Measurements from ENCODE around the gene OCIAD1.

DNA sequence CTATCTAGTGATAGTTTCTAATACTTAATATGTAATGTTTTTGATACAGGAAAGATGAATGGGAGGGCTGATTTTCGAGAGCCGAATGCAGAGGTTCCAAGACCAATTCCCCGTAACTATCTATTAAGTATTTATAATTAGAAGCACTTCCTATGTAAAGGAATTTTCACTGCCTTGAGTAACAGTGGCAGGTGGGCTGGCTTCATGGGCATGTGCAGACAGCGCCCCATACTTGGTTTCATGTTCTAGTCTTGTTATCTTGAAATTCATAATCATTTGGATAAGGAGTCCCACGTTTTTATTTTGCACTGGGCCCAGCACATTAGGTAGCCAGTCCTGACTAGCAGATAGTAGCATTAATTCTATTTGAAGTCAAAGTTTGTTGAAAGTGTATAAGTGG, 1.7 kb downstream of the OCIAD1 start:
- TF ChIP-seq, protein P1, sequence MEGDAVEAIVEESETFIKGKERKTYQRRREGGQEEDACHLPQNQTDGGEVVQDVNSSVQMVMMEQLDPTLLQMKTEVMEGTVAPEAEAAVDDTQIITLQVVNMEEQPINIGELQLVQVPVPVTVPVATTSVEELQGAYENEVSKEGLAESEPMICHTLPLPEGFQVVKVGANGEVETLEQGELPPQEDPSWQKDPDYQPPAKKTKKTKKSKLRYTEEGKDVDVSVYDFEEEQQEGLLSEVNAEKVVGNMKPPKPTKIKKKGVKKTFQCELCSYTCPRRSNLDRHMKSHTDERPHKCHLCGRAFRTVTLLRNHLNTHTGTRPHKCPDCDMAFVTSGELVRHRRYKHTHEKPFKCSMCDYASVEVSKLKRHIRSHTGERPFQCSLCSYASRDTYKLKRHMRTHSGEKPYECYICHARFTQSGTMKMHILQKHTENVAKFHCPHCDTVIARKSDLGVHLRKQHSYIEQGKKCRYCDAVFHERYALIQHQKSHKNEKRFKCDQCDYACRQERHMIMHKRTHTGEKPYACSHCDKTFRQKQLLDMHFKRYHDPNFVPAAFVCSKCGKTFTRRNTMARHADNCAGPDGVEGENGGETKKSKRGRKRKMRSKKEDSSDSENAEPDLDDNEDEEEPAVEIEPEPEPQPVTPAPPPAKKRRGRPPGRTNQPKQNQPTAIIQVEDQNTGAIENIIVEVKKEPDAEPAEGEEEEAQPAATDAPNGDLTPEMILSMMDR (IDR thresholded peaks at IDR 0.05), result no peak
- no peak for TF ChIP-seq POLR2AphosphoS5 (IDR thresholded peaks at IDR 0.05; ENCODE audit: insufficient read depth in 1 of 2, low read depth in 1 of 2)
- TF ChIP-seq POLR2A (IDR thresholded peaks at IDR 0.05), result no peak

All from vagina (tissue), 2 donors.